Measurements from ENCODE around the gene GNA12.

GRCh38 chr7:2724453-2725177 lies 119.5 kb downstream of the GNA12 start:
- TF ChIP-seq, protein P1, sequence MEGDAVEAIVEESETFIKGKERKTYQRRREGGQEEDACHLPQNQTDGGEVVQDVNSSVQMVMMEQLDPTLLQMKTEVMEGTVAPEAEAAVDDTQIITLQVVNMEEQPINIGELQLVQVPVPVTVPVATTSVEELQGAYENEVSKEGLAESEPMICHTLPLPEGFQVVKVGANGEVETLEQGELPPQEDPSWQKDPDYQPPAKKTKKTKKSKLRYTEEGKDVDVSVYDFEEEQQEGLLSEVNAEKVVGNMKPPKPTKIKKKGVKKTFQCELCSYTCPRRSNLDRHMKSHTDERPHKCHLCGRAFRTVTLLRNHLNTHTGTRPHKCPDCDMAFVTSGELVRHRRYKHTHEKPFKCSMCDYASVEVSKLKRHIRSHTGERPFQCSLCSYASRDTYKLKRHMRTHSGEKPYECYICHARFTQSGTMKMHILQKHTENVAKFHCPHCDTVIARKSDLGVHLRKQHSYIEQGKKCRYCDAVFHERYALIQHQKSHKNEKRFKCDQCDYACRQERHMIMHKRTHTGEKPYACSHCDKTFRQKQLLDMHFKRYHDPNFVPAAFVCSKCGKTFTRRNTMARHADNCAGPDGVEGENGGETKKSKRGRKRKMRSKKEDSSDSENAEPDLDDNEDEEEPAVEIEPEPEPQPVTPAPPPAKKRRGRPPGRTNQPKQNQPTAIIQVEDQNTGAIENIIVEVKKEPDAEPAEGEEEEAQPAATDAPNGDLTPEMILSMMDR (conservative IDR thresholded peaks at IDR 0.05; ENCODE audit: low read depth, low read length) = no peak
- TF ChIP-seq EZH2 (IDR thresholded peaks at IDR 0.05; ENCODE audit: borderline replicate concordance, low read depth, low read length, poor library complexity, severe bottlenecking) = no peak

Data from A673 (cell line).